ENCODE data around the gene ALKBH5.
A peak's percentile ranks its signal among the peaks of the same experiment; 100 is the strongest.

ALKBH5 gene

DNA sequence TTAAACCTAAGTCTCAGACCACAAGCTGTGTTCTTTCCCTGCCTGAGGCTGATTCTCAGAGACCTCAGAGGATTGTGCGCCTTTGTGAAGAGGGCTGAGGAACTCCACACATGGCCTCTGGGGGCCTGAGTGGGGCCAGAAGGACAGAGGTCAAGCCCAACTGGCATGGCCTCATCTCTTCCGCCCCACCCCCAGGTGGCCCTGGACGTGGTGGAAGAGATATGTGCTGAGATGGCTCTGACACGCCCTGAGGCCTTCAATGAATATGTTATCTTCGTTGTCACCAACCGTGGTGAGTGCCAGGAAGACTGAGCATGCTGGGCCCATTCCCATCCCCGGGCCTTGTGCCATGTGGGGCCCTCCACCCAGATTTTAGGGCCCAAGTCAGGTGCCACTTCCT is 20.1 kb upstream of the ALKBH5 start:
- DNase-seq (ENCODE audit: low read depth), result no peak
- TF ChIP-seq CTCF (IDR thresholded peaks at IDR 0.05; ENCODE audit: insufficient read depth, low read depth, low read length, missing control alignments), result no peak
- no peak overlapping the region for H3K4me3 ChIP-seq (ENCODE audit: low read depth, low read length)

GRCh38 chr17:18166894-18167293 is 16.7 kb upstream of the ALKBH5 start:
- TF ChIP-seq CTCF (IDR thresholded peaks at IDR 0.05; ENCODE audit: insufficient read depth, low read depth, low read length, missing control alignments), result no peak
- no peak for DNase-seq (ENCODE audit: low read depth)
- H3K4me3 ChIP-seq (ENCODE audit: low read depth, low read length), result no peak overlapping the region

DNA sequence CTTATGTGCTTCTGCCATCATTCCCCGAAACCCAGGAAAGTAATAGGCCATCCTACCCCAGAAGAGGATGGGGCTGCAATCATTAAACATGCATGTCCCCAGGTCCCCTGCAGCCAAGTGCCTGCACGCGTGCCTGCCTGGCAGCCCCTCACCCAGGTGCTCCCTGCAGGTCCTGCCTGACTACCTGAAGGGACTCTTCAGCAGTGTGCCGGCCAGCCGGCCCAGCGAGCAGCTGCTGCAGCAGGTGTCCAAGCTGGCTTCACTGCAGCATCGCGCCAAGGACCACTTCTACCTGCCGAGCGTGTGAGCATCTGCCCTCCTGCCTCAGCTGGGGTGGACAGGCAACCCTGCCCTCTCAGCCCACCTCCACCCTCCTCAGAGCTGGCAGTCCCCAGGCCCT is 16.2 kb upstream of the ALKBH5 start:
- no peak for TF ChIP-seq CTCF (IDR thresholded peaks at IDR 0.05; ENCODE audit: insufficient read depth, low read depth, low read length, missing control alignments)
- no peak for DNase-seq (ENCODE audit: low read depth)
- H3K4me3 ChIP-seq (ENCODE audit: low read depth, low read length), result no peak overlapping the region

DNA sequence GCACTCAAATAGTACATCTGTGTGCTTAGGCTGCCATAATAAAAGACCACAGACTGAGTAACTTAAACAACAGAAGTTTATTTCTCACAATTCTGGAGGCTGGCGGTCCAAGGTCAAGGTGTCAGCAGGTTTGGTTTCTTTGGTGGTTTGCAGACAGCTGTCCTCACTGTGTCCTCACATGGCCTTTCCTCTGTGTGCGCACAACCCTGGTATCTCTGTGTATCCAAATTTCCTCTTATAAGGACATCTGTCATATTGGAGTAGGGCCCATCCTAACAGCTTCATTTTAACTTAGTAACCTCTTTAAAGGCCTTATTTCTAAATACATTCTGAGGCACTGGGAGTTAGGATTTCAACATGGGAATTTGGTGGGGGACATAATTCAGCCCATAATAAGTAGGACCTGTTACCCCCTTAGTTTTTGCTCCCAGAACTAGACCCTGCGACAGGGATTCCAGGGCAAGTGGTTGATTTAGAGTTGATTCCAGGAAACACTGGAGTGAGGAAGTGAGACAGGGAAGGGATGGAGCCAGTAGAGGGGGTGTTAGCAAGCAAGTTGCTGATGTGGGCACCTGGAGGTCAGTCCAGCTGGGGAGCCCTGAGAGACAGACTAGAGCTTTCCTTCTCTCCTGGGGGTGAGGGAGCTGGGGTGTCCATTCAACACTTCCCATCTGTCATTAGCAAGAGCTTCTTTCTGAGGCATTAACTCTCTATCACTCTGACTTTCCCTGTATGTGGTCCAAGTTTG is 10.9 kb upstream of the ALKBH5 start:
- no peak overlapping the region for H3K4me3 ChIP-seq (ENCODE audit: low read depth, low read length)
- no peak for DNase-seq (ENCODE audit: low read depth)
- no peak for TF ChIP-seq CTCF (IDR thresholded peaks at IDR 0.05; ENCODE audit: insufficient read depth, low read depth, low read length, missing control alignments)

DNA sequence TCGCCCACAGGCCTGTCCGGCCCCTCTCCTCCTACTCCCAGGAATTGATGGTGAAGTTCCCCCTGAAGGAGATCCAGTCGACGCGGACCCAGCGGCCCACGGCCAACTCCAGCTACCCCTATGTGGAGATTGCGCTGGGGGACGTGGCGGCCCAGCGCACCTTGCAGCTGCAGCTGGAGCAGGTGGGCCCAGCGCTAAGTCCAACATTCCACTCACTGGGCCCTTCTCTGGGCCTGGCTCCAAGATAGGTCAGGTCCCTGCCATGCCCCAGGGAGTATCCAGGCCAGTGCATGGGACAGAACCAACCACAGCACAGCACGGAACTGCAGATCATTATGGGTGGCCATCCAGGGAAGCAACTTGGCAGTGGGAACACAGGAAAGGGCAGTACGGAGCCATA is 9.9 kb upstream of the ALKBH5 start:
- H3K4me3 ChIP-seq (ENCODE audit: low read depth, low read length), result no peak overlapping the region
- no peak for TF ChIP-seq CTCF (IDR thresholded peaks at IDR 0.05; ENCODE audit: insufficient read depth, low read depth, low read length, missing control alignments)
- DNase-seq (ENCODE audit: low read depth), result no peak

DNA sequence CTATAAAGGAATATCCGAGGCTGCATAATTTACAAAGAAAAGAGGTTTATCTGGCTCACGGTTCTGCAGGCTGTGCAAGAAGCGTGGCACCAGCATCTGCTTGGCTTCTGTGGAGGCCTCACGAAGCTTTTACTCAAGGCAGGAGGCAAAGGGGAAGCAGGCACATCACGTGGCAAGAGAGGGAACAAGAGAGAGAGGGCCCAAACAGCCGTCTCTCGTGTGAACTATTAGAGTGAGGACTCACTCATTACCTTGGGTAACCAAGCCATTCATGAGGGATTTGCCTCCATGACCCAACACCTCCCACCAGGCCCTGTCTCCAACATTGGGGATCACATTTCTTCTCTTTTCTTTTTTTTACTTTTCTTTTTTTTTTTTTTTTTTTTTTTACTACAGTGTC is 7.5 kb upstream of the ALKBH5 start:
- peak; percentile 31 for DNase-seq (ENCODE audit: low read depth)
- H3K4me3 ChIP-seq (ENCODE audit: low read depth, low read length), result no peak overlapping the region

More for the DNA sequence above, 7.5 kb upstream of the ALKBH5 start:
- TF ChIP-seq CTCF (IDR thresholded peaks at IDR 0.05; ENCODE audit: insufficient read depth, low read depth, low read length, missing control alignments), result no peak
